Effector CD8-positive, alpha-beta T cell (primary cell): ENCODE measurements around the gene ANXA8.

ENCODE experiments used
- DNase-seq: peaks from one replicate; lab custom pipeline; 2025; lab: John Stamatoyannopoulos, UW

Gene ANXA8

DNA sequence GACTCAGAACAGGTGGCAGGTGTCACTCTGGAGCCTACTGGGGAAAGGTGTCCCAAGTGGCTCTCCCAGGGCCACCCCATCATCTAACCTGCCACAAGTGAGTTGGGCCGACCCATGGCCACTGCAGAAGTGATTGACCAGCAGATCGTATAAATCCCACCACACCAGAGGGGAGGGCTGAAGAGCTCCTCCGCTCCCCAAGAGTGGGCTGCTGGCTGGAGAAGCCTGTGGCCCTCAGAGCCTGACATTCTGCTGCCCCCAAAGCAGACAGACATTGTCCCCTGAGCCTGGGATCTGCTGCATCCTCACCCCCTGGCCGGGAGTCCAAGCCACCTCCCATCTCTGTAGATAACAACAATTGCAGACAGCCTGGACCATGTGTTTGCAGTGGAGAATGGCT is 36.7 kb downstream of the ANXA8 start:
- DNase-seq = no peak

DNA sequence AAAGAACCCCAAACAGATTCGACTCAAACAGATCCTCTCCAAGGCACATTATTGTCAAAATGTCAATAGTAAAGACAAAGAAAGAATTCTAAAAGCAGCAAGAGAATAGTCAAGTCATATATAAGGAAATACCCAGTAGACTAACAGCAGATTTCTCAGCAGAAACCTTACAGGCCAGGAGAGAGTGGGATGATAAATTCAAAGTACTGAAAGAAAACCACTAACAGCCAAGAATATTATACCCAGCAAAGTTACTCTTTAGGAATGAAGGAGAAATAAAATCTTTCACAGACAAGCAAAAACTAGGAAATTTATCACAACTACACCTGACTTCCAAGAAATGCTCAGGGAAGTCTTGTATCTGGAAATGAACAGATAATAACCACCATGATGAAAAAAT is 38.2 kb downstream of the ANXA8 start:
- no peak for DNase-seq

DNA sequence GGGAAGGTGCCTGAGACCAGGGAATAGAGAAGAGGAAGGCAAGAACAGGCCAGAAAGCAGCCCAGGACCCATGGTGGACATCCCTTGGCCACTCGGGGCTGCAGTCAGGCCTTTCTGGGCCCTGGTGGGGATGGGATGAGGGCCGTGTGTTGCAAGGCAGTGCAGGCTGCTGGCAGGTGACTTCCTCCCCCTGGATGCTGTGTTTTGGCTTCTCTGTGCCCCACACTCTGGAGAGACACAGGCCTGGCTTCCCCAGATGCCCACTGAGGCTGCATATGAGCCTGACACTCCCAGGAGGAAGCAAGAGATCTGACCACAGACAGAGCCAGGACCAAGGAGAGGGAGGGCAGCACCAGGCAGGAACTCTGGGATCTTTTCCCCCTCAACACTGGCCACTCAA is 39.9 kb downstream of the ANXA8 start:
- no peak for DNase-seq

DNA sequence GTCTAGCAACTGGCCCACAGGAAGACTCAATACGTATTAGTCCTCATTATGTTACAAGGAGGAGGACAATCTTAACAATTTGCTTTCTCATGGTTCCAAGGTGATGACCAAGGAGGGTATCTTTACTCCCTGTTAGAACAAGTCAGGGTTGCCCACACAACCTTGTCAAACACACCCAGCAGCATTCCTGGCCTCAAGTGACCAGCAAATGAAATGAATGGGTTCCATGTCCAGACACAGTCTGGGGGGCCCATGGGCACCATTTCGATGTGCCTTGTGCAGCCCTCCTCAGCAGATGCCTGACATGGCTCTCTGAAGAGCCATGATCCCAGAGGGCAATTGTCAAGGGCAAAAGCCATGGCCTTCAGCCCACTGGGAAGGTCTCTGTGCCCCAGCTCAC is 40.8 kb downstream of the ANXA8 start:
- DNase-seq = no peak

GRCh38 chr10:47442351-47442750 is 41.6 kb downstream of the ANXA8 start:
- no peak for DNase-seq

DNA sequence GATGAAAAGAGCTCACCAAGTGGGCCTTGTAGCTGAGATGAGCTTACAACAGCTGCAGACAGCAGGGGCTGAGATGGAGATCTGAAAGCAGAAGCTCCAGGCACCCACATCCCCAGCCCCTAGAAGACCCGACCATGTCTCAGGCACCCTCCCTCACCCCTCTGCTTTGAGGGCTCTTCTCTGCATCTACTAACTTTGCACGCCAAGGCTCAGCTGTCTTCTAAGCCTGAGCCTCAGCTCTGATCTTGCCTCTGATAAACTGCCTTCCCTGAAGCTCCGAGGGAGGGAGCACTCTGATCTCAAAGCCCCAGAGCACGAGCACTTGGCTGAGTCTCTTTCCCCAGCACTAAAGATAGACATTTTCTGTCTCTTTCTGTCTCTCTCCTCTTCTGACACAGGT is 42.0 kb downstream of the ANXA8 start:
- no peak for DNase-seq

GRCh38 chr10:47440207-47440606 is 43.7 kb downstream of the ANXA8 start:
- no peak for DNase-seq

GRCh38 chr10:47438857-47439474 is 44.9 kb downstream of the ANXA8 start:
- no peak for DNase-seq

DNA sequence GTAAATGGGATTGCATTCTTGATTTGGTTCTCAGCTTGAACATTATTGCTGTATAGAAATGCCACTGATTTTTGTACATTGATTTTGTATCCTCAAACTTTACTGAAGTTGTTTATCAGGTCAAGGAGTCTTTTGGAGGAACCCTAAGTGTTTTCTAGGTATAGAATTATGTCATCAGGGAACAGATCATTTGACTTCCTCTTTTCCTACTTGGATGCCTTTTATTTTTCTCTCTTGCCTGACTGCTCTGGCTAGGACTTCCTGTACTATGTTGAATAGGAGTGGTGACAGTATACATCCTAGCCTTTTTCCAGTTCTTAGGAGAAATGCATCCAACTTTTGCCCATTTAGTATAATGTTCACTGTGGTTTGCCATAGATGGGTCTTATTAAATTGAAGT is 48.8 kb downstream of the ANXA8 start:
- DNase-seq = no peak

DNA sequence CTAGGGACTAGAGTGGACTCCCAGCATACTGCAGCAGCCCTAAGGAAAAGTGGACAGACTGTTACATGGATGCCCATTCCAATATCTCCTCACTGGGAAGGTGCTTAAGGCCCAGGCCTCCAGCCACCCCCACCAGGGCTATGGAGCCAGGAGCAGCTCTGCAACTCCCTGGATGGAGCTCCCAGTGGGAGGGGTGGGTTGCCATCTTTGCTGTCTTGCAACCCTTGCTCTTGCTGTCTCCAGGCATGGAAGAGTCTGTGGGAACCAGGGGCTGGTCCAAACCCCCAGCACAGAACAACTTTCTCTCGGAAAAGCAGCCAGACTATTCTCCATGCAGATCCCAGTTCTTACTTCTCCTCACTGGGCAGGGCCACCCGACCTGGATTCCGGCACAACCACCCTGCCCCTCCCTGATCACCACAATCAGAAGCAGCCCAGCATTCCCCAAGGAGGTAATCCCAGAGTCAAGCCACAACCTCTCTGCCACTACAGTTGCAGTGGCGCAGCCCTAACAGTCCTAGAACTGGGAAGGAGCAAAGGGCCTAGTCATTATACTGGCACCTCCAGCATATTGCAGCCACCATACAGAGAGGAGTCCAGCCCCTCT is 58.0 kb downstream of the ANXA8 start:
- no peak for DNase-seq

- no peak for DNase-seq
Measured at GRCh38 chr10:47424231-47424630, 59.7 kb downstream of the ANXA8 start.

GRCh38 chr10:47423476-47423875 is 60.4 kb downstream of the ANXA8 start:
- DNase-seq = no peak

GRCh38 chr10:47421057-47421952 is 62.6 kb downstream of the ANXA8 start:
- no peak for DNase-seq

GRCh38 chr10:47420305-47421056 is 63.4 kb downstream of the ANXA8 start:
- no peak for DNase-seq

GRCh38 chr10:47419421-47419820 is 64.5 kb downstream of the ANXA8 start:
- no peak for DNase-seq

GRCh38 chr10:47418966-47419365 is 64.9 kb downstream of the ANXA8 start:
- no peak for DNase-seq

- no peak for DNase-seq
Measured at GRCh38 chr10:47418321-47418720, 65.6 kb downstream of the ANXA8 start.
